Inflammatory macrophage treated with lipopolysaccharide for 4 hours (primary cell): ENCODE data around the gene ANO8.
"Not testable (repeated sequence)": the region's sequence is repeated elsewhere in the genome, so short reads cannot be mapped to it uniquely, and the experiment has no call there.

ENCODE experiments used
- DNase-seq: peaks from one replicate; pipeline ENCODE4 v3.0.0-alpha.2; 2020

ANO8 gene

DNA sequence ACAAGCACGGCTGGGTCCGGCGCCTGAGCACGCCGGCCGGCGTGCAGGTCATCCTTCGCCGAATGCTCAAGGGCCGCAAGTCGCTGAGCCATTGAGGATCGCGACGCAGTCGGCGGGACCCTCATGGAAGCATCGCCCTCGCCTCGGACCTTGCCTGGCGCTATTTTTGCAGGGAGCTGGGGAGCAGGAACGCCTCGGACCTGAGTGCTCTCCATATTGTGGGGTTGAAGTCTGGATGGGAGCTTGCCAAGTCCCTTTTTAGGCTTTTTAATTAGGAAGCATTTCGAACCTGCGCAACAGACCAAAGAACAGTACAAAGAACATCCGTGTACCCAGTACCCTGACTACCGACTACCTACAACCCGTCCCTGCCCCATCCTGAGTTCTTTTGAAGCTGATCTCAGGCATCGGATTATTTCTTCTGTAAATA, 28.4 kb downstream of the ANO8 start:
- DNase-seq, result no peak

DNA sequence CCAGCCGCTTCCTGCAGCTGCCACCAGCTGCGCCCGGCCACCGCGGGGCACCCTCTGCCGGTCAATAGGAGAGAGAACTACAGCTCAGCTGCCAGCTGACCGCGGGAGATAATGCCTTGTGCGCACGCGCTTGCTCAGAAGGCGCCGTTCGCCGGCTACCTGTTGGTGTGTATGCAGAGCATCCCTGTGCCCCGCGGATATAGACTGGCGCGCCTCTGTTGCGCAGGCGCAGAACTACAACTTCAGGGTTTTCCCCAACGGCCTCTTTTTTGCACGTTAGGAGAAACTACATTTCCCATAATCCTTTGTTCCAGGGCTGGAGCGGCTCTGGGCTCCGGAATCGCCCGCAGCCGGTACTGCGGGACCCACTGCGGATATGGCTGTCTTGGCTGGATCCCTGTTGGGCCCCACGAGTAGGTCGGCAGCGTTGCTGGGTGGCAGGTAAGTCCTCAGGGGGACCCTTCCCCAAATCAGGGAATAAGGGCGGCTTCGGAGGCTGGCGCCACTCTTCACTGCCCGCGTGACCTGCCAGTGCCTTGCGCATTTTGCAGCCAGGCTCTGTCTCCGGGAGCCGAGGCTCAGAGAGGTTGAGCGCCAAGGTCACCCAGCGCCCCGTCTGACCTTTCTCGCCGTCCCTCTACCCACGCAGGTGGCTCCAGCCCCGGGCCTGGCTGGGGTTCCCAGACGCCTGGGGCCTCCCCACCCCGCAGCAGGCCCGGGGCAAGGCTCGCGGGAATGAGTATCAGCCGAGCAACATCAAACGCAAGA, 29.0 kb downstream of the ANO8 start, which contains the start of gene MRPL34:
TSS of gene MRPL34 (plus strand) at position 356 of the 768 bp plus-strand sequence. CDS start at position 377, 21 bp downstream.
- DNase-seq, result peak; percentile 97

DNA sequence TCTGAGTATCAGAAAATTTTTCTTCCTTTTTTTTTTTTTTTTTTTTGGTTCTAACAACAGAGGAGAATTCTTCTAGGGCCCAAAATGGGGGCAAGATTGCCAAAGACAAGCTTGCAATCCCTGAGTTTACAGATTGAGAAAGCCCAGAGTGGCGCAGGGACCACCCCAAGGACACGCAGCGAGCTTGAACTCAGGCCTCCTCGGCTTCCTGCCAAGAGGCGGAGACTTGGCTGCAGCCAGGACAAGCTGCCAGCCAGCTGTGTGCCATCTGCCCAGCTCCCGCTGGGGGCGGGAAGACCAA, 29.5 kb downstream of the ANO8 start:
- DNase-seq, result no peak

DNA sequence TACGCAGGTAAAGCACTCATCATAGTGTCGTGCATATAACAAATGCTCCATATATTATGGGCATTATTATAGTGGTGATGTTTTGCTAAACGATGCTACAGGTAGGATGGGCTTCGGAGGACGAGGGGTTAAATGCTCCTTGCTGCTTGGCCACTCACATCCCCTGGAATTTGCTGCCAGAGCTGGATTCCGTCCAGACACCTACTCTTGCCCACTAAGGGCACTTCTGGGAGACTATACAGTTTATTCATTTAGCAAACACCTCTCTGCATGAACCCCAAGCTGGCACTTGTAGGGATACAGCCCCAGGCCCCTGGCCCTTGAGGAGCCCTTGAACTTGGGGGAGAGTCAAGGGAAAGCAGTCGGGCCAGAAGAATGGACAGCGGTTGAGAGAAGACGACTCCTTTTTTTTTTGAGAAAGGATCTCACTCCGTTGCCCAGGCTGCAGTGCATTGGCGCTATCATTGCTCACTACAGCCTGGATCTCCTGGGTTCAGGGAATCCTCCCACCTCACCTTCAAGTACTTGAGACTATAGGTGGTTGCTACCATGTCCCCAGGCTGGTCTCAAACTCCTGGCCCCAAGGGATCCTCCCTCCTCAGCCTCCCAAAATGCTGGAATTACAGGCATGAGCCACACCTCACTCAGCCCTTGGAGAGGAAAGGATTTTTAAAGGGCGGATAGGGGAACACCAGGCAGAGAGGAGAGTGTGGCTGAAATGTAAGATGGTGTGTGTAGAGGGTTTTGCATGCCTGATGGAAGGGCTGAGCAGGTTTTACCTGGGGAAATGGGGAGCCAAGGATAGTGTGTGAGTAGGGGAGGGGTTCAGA, 30.1 kb downstream of the ANO8 start:
- no peak for DNase-seq

DNA sequence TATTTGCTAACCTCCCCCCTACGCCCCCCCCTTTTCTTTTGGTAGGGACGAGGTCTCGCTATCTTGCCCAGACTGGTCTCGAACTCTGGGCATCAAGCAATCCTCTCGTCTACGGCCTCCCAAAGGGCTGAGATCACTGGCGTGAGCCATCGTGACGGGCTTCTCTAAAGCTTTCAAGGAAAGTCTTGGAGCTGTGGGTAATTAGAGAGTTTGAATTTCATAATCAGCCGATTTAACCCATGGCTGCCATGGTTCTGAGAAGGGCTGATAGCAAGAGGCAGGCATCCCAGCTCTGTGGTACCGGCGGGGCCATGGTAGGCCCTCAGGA, 30.8 kb downstream of the ANO8 start:
- no peak for DNase-seq

DNA sequence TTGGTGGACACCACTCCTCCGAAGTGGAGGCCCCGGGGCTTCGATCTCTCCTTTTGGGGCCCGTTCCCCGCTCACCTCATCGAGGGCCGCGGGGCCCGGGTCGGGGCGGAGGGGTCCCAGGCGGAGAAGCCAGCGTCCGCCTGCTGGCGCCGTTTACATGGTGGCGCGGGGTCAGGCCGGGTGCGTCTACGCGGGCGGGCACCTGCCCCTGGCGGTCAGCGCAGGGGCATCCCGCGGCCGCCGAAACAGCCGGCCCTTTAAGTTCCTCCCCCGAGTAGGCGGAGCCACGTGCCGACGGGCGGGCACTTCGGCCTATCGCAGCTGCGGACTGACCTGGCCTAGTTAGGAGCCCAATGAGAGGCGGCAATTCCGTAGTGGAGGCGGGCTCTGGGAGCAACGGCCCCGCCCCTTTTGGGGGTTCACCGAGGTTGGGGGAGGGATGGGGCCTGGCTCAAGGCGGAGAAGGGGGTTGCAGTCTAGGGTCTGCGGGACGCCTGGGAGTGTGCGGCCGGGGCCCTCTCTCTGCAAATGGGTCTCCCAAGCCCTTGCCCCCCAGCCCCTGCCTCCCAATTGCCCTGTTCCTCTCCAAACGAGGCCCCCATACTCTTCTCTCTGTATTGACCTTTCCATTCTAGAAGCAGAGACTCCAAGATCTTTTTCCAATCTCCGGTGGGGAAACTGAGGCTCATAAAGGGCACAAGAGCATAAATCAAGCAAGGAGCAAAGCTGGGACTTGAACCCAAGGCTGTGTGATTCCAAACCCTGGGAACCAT, 31.3 kb downstream of the ANO8 start, which contains the start of gene ABHD8:
TSS of gene ABHD8 (minus strand) at position 259 of the 773 bp plus-strand sequence. CDS start 1,809 bp downstream, outside the sequence.
- peak; percentile 97 for DNase-seq

DNA sequence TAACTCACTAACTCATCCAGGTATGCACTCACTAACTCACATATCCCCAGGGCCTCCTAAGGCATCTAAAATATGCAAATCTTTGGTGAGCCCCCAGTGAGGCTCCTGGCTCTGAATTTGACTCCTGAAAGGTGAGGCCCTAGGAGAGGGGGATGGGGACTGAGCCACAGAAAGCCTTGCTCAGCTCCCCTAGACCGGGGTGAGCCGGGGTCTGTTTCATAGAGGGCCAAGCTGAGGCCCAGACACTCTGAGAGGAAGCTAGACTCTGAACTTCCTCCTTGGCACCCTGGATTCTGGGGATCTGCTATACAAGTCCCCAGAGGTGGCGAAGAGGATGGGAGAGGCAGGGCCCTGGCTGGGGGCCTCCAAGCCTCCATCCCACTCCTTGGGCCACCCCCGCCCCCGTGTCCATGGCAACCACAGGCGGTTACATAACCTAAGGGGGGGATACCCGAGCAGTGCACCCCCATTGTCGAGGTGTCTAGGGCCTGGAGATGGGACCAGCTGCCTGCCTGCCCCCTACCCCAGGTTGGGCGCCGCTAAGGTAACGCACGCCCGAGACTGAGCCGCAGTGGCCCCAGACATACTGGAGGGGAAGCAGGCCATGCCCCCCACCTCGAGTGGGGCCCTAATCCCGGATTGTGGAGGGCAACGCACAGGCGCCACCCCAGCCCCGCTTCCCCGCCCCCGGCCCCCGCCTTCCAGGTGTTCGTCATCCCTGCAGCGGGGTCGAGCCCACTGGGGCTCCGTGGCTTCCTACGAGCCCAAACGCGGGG, 32.1 kb downstream of the ANO8 start:
- peak; percentile 52 for DNase-seq

DNA sequence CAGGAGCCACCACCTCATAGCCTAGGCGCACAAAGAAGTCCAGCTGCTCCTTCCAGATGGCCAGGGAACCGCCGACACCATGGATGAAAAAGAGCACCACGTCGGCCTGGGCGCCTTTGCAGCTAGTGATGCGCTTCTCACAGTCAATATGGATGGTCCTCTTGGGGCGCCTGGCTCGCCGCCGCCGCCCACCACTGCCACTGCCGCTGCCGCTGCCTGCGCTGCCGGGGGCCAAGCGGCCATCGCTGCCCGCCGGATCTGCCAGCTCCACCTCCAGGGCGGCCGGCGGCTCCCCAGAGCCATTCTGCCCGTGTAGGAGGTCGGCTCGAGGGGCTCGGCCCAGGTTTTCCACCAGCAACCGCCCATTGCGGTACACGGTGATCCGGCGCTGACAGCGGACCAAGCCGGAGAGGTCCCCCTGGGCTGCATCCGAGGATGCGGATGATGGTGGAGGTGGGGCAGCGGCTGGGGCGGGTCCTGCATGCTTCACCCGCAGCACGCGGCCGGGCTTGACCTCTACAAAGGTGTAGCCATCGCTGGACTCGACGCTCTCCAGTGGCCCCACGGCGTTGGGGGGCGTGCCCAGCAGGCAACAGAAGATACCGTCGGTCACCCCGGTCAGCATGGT, 33.5 kb downstream of the ANO8 start:
- DNase-seq, result no peak

DNA sequence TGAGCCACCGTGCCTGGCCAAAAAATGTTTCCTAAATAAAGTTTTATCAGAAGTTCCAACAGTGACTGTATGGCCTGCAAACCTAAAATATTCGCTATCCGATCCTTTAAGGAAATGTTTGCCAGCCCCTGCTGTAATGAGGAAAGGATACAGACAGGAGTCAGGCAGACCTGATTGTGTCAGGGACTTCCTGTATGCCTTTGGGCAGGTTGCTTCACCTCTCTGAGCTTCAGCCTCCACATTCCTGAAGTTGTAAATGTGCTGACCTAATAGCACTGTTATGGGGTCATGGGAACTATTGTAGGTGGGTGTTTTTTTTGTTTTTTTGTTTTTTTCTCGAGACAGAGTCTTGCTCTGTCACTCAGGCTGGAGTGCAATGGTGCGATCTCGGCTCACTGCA, 37.7 kb downstream of the ANO8 start:
- DNase-seq, result no peak

DNA sequence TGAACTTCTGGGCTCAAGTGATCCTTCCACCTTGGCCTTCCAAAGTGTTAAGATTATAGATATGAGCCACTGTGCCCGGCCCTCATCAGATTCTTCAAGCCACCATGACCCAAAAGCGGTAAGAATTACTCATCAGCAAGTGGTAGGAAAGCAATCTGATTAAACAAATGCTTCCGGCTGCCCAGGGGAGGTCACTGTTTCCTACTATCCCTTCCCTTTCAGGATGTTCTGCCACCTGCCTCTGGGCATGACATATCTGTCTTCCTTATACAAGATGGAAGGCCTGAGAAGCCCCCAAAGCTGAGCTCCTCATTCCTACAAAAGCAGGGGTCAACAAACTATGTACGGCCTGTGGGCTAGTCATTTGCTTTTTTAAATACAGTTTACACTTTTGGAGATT, 38.4 kb downstream of the ANO8 start:
- peak; percentile 20 for DNase-seq

DNA sequence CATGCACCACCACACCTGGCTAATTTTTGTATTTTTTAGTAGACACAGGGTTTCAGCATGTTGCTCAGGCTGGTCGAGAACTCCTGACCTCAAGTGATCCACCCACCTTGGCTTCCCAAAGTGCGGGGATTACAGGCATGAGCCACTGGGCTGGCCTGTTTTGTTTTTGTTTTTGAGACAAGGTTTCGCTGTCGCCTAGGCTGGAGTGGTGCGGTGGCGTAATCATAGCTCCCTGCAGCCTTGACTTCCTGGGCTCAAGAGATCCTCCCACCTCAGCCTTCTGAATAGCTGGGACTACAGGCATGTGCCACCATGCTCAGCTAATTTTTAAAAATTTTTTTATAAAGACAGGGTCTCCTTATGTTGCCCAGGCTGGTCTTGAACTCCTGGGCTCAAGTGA, 39.1 kb downstream of the ANO8 start:
- DNase-seq, result not testable (repeated sequence)

DNA sequence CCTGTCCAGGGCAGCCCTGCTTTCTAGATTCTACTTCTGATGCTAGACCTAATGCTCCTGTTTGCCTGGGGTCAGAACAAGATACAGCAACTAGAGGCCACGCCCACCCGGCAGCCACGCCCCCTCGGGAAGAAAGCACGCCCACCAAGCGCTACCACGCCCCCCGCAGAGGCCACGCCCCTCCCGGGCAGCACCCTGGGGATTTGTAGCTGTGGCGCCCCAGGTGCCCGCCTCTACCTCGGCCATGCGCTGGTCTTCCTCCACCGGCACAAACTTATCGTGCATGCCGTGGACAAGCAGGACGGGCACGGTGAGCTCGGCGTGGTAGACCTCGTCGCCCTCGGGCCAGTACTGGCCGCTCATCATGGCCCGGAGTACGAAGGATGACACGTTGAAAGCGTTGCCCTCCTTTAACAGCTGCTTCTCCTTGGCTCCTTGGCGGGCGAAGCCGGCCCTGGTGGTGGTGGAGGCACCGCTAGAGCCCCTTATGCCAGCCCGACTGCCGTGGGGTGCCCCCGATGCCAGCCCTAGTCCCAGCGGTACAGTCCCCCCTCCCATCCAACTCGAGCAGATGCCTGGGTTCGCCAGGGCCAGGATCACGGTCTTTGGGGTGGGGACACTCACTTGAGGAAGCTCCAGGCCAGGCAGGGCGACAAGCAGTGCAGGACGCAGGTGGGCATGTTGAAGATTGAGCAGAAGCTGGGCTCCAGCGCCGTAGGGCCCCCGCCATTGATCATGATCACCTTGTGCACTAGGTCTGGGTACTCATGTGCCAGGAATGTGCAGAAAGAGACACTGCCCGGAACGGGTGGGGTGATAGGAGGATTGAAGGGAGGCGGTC, 40.4 kb downstream of the ANO8 start:
- DNase-seq, result peak; percentile 30

DNA sequence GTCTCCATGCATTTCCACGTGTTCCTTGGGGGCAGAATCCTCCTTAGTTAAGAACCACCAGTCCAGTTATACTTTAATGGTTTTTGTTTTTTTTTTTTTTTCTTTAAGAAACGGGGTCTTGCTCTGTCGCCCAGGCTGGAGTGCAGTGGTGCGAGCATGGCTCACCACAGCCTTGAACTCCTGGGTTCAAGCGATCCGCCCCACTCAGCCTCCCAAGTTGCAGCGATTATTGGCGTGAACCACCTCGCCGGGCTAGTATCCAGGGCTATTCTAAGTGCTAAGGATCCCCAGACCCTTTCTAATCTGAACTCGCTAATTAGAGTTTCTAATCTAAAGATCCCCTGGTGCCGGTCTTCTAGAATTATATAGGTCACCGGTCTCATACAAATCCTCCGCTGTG, 41.0 kb downstream of the ANO8 start:
- no peak for DNase-seq

DNA sequence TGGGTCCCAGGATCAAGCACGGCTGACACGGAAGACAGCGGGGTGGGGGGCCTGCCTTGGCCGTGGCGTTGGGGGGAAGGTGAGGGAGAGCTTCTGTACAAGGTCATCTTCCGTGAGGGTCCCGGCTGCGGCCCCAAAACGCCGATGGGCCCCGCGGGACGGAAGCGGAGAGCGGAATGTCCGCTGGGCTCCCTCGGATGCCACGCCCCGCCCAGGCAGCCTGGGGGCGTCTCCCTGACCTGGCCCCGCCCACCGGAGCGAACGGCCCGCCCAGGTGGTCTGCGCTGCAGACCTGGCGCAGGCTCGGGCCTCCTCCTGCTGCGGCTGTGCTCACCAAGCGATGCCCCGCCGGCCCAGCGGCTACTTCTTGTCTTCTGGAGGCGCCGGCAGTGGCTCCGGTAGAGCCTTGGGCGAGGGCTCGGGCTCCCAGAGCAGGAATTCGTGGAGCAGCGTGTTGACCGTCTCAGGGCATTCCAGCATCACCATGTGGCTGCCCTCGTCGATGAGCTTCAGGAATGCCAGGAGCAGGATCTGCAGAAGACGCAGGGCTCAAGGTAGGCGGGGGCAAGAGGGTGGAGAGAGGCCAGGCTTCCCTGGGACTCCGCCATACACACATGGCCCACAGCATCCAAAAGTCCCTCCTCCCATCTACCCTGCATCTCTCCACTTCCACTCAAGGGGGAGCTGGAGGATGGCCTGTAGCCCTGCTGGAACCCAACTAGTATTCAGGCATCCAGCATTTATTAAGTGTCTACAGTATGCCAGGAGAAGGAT, 42.2 kb downstream of the ANO8 start:
- peak; percentile 85 for DNase-seq

DNA sequence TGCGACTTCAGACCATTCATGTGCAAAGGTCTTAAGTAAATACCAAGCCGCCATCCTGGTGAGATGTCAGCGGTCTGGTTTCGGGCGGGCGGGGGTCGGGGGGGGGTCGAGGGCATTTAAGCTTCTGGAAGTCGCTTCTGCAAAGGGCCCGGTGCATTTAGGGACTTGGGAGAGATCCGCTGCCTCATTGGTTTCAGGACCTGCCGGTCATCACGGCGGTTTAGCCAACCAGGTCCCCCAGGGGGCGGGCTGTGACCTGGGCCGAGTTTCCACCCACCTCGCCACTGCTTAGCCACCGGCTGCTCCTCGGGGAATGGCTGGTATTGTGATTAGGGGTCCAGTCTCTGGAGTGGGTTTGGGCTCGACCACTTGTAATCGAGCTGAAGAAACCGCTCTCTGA, 45.2 kb downstream of the ANO8 start:
- peak; percentile 81 for DNase-seq

DNA sequence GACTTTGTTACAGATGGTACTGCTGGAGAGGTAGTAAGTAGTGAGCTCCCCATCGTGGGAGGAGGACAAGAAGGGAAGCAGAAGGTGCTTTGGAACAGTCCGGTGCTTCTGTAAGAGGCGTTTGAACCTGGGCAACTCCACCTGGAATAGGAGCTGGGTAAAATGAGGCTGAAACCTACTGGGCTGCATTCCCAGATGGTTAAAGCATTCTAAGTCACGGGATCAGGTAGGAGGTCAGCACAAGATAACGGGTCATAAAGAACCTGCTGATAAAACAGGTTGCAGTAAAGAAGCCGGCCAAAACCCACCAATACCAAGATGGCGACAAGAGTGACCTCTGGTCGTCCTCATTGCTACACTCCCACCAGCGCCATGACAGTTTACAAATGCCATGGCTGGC, 47.9 kb downstream of the ANO8 start:
- DNase-seq, result no peak

DNA sequence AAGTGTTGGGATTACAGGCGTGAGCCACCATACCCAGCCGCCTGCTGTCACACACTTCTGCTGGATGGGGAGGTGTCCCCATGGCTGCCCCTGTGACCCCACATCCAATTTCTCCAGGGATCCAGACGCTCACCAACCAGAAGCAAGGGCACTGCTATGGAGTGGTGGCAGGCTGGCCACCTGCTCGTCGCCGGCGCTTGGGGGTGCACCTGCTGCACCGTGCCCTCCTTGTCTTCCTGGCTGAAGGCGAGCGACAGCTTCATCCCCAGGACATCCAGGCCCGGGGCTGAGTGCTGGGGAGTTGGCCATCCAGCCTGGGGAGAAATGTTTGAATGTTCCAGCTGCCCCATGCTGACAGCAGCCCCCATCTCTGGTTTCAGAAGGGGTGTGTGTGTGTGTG, 48.4 kb downstream of the ANO8 start:
- DNase-seq, result no peak

DNA sequence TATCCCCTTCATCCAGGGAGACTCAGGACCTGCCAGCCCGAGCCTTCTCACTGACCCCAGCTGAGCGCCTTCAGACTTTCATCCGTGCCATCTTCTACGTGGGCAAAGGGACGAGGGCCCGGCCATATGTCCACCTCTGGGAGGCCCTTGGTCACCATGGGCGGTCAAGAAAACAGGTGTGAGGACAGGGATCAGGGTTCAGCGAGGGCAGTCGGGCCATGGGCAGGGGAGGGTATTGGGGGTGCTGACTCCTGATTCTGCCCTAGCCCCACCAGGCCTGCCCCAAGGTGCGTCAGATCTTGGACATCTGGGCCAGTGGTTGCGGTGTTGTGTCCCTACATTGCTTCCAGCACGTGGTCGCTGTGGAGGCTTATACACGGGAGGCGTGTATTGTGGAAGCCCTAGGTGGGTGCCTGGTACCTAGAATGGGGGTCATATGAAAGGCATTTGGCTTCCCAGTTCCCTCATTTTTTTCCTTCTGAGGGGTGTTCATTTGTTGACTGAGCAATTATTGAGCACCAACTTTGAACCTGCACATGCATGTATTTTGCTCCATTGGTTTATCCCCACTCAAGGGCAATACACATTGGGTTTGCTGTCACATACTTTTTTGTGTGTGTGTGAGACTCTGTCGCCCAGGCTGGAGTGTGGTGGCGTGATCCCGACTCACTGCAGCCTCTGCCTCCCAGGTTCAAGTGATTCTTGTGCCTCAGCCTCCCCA, 49.1 kb downstream of the ANO8 start:
- no peak for DNase-seq

DNA sequence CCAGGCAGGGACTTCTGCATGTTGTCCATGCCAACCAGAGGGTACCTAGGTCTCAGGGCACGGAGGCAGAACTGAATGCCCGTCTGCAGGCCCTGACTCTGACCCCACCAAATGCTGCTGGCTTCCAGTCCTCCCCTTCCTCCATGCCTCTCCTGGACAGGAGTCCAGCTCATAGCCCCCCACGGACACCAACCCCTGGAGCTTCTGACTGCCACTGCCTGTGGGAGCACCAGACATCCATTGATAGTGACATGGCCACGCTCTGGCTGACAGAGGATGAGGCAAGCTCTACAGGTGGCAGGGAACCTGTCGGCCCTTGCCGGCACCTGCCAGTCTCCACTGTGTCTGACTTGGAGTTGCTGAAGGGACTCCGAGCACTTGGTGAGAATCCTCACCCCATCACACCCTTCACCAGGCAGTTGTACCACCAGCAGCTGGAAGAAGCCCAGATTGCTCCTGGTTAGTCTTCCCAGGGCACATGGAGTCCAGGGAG, 51.1 kb downstream of the ANO8 start:
- DNase-seq, result no peak
